NCI-H524 treated with DMSO at 0.1 percent for 48 hours (cell line): ENCODE data around the gene WDR59.
"Not testable (repeated sequence)": the region's sequence is repeated elsewhere in the genome, so short reads cannot be mapped to it uniquely, and the experiment has no call there.

Experiments used
- DNase-seq: peaks from one replicate; lab custom pipeline; 2025; lab: John Stamatoyannopoulos, UW

WDR59 gene

GRCh38 chr16:74973304-74973703 is 11.6 kb downstream of the WDR59 start:
- DNase-seq: no peak

GRCh38 chr16:74954763-74955162 is 30.2 kb downstream of the WDR59 start:
- no peak for DNase-seq

GRCh38 chr16:74951681-74952080 is 33.2 kb downstream of the WDR59 start:
- DNase-seq: no peak

- no peak for DNase-seq
These were observed 33.7 kb downstream of the WDR59 start for GRCh38 chr16:74951206-74951605.

GRCh38 chr16:74950511-74950910 is 34.4 kb downstream of the WDR59 start:
- no peak for DNase-seq

- DNase-seq: no peak
These were observed 35.6 kb downstream of the WDR59 start for GRCh38 chr16:74949309-74949708.

- DNase-seq: no peak
These were observed 40.5 kb downstream of the WDR59 start for GRCh38 chr16:74944466-74944865.

GRCh38 chr16:74942977-74943918 is 41.7 kb downstream of the WDR59 start:
- DNase-seq: no peak

GRCh38 chr16:74942566-74942965 is 42.4 kb downstream of the WDR59 start:
- DNase-seq: no peak

GRCh38 chr16:74939688-74940087 is 45.2 kb downstream of the WDR59 start:
- no peak for DNase-seq

GRCh38 chr16:74936902-74937560 is 47.9 kb downstream of the WDR59 start:
- DNase-seq: no peak

GRCh38 chr16:74931445-74931844 is 53.5 kb downstream of the WDR59 start:
- DNase-seq: no peak

- no peak for DNase-seq
These were observed 55.3 kb downstream of the WDR59 start for GRCh38 chr16:74929636-74930035.

- no peak for DNase-seq
These were observed 58.1 kb downstream of the WDR59 start for GRCh38 chr16:74926805-74927204.

- no peak for DNase-seq
These were observed 61.0 kb downstream of the WDR59 start for GRCh38 chr16:74923766-74924460.

GRCh38 chr16:74922150-74923138 is 62.5 kb downstream of the WDR59 start:
- DNase-seq: no peak

- no peak for DNase-seq
These were observed 63.9 kb downstream of the WDR59 start for GRCh38 chr16:74921051-74921450.

GRCh38 chr16:74909665-74910064 is 75.3 kb downstream of the WDR59 start:
- DNase-seq: no peak

- not testable (repeated sequence) for DNase-seq
These were observed 76.2 kb downstream of the WDR59 start for GRCh38 chr16:74908759-74909158.

GRCh38 chr16:74903901-74904678 is 80.8 kb downstream of the WDR59 start:
- no peak for DNase-seq

- no peak for DNase-seq
These were observed 81.8 kb downstream of the WDR59 start for GRCh38 chr16:74903120-74903519.
